K562 (cell line): ENCODE measurements around the gene ITPR1. TPM values are rescaled to one million over a fixed set of nuclear protein-coding genes. Genes with fewer than 3 reads are reported as not detected.

ENCODE experiments used
- ATAC-seq: fragments of 200-7000 bp; cut with Tn5 transposase; 3 replicates; pipeline ENCODE4 v1.9.1; 2020; ENCODE audit warnings: moderate library complexity
- BruUV-seq: library from RNA; stranded (reverse); fragments of 400-500 nt; replicated peaks from 2 replicates; lab custom pipeline; 2021; lab: Mats Ljungman, UMichigan
- CTCF ChIA-PET: fragments of 300-600 bp; formaldehyde crosslinking; extraction: SDS; loops from one replicate; lab custom pipeline; 2021; ENCODE audit warnings: low intra/inter-chr PET ratio; lab: Yijun Ruan, JAX
- POLR2A ChIA-PET: fragments of 300-600, 350-650 bp; sonication (Branson Sonifier 250); formaldehyde crosslinking; extraction: SDS; loops from one replicate; lab custom pipeline; 2021; ENCODE audit warnings: antibody characterized with exemption, inconsistent platforms; lab: Yijun Ruan, JAX
- DNase-seq, 4 experiments: peaks; one replicate each; pipeline versions ENCODE4 v3.0.0 to v3.0.0-alpha.2; 2011 to 2018; ENCODE audit warnings: low spot score in 3 of 4, mixed read lengths in 3 of 4; ENCODE audit errors: extremely low read depth in 1 of 4
- FAIRE-seq: peaks from 2 replicates; lab custom pipeline; 2011; peaks lifted over from hg19 to GRCh38; lab: Jason Lieb, UNC
- H2AFZ ChIP-seq: 2 replicates; pipeline ENCODE4 v1.6.0; 2011; ENCODE audit warnings: low read depth, low read length, control low read depth, inconsistent platforms
- H3K27ac ChIP-seq: fragments of 200-600 bp; 3 replicates; pipeline ENCODE4 v1.8.0; 2011; ENCODE audit warnings: low read depth, mild to moderate bottlenecking, control low read depth, inconsistent platforms, low read length, moderate library complexity, mixed read lengths; ENCODE audit errors: extremely low read depth
- H3K27me3 ChIP-seq, 2 experiments: fragments of 300-600 bp in 1 of 2; 2 replicates in 1 of 2; 3 replicates in 1 of 2; pipeline versions ENCODE4 v1.6.0 to v1.8.0; 2011; ENCODE audit warnings: inconsistent platforms in 2 of 2, low read length in 2 of 2, mild to moderate bottlenecking in 1 of 2, mixed read lengths in 1 of 2, moderate library complexity in 1 of 2; ENCODE audit not compliant: control insufficient read depth in 2 of 2, insufficient read depth in 2 of 2
- H3K36me3 ChIP-seq: fragments of 300-600 bp; 3 replicates; pipeline ENCODE4 v1.8.0; 2011; ENCODE audit warnings: mild to moderate bottlenecking, low read length, inconsistent platforms; ENCODE audit not compliant: control insufficient read depth, insufficient read depth
- H3K4me1 ChIP-seq, 2 experiments: fragments of 200-600 bp in 1 of 2; replicated peaks in 1 of 2; 2 replicates in 1 of 2; 3 replicates in 1 of 2; pipeline versions ENCODE4 v1.5.1 to v1.8.0; 2011; ENCODE audit warnings: inconsistent platforms in 2 of 2, low read length in 2 of 2, mild to moderate bottlenecking in 1 of 2, mixed read lengths in 1 of 2, moderate library complexity in 1 of 2; ENCODE audit not compliant: control insufficient read depth in 2 of 2, insufficient read depth in 2 of 2
- H3K4me2 ChIP-seq: 2 replicates; pipeline ENCODE4 v1.6.1; 2011; ENCODE audit warnings: low read length, control low read depth, inconsistent platforms, mixed read lengths; ENCODE audit not compliant: insufficient read depth
- H3K4me3 ChIP-seq: fragments of 200-600 bp; sonication (generic), shearing (Covaris generic); 2 replicates; pipeline ENCODE4 v1.5.1; 2016; ENCODE audit warnings: control low read depth, inconsistent platforms
- H3K79me2 ChIP-seq: fragments of 200-600 bp; 3 replicates; pipeline ENCODE4 v1.8.0; 2011; ENCODE audit warnings: low read length, inconsistent platforms; ENCODE audit not compliant: control insufficient read depth, insufficient read depth
- H3K9ac ChIP-seq, 2 experiments: 2 replicates each; pipeline versions ENCODE4 v1.6.0 to v1.6.1; 2011; ENCODE audit warnings: low read depth in 2 of 2, low read length in 2 of 2, control low read depth in 1 of 2, inconsistent platforms in 1 of 2, mild to moderate bottlenecking in 1 of 2, mixed read lengths in 1 of 2; ENCODE audit not compliant: insufficient read depth in 1 of 2
- H3K9me1 ChIP-seq: one replicate; pipeline ENCODE4 v1.6.0; 2011; ENCODE audit warnings: inconsistent platforms, mild to moderate bottlenecking, low read length, moderate library complexity; ENCODE audit not compliant: control insufficient read depth, insufficient read depth
- H3K9me3 ChIP-seq: replicated peaks from 2 replicates; pipeline ENCODE4 v1.5.1; 2011; ENCODE audit warnings: low read depth, low read length, inconsistent platforms; ENCODE audit not compliant: control insufficient read depth, insufficient read depth
- H4K20me1 ChIP-seq: replicated peaks from 2 replicates; pipeline ENCODE4 v1.6.1; 2011; ENCODE audit warnings: low read length, inconsistent platforms, mixed read lengths; ENCODE audit not compliant: control insufficient read depth, insufficient read depth
- E2F6 ChIP-seq, 2 experiments: IDR thresholded peaks; 2 replicates each; pipeline ENCODE4 v1.6.1; 2011; ENCODE audit warnings: borderline replicate concordance in 1 of 2, control low read depth in 1 of 2, low read depth in 1 of 2, low read length in 1 of 2, mild to moderate bottlenecking in 1 of 2, mixed read lengths in 1 of 2, moderate library complexity in 1 of 2; ENCODE audit not compliant: insufficient read depth in 1 of 2, insufficient read length in 1 of 2, poor library complexity in 1 of 2, severe bottlenecking in 1 of 2; ENCODE audit errors: extremely low read depth in 1 of 2
- GMEB1 ChIP-seq: fragments of 250-450 bp; sonication (Bioruptor Pico); IDR thresholded peaks from 2 replicates; pipeline ENCODE4 v1.4.0; 2020; ENCODE audit warnings: mild to moderate bottlenecking
- HMBOX1 ChIP-seq: sonication (generic); IDR thresholded peaks from 2 replicates; pipeline ENCODE4 v1.6.1; 2016
- ZFP91 ChIP-seq: sonication (generic); formaldehyde crosslinking; IDR thresholded peaks from 2 replicates; pipeline ENCODE4 v1.8.0; 2022; ENCODE audit warnings: mild to moderate bottlenecking, missing genetic modification reagents
- ZNF444 ChIP-seq: fragments of 250-450 bp; sonication (Bioruptor Pico); IDR thresholded peaks from 2 replicates; pipeline ENCODE4 v1.4.0; 2020; ENCODE audit warnings: mild to moderate bottlenecking, moderate library complexity
- ZNF644 ChIP-seq: fragments of 200-800 bp; sonication (Bioruptor generic); IDR thresholded peaks from 2 replicates; pipeline ENCODE4 v1.6.1; 2016; ENCODE audit warnings: low read depth, missing genetic modification characterization, missing compliant biosample characterization
- WGBS: fragments of 100-300 bp; shearing (Covaris generic); methylation state at CpG from one replicate; pipeline ENCODE4 v1.1.6; 2016; ENCODE audit warnings: low coverage, mixed read lengths; ENCODE audit not compliant: insufficient coverage; ENCODE audit errors: missing lambda C conversion rate; 5-methylcytosine and 5-hydroxymethylcytosine counted together
- in situ Hi-C: fragments of 300-500 bp; cut with MboI; formaldehyde crosslinking; loops from 4 replicates; pipeline ENCODE4 v1.15.0; 2018; ENCODE audit warnings: inconsistent platforms, mixed read lengths
- intact Hi-C: fragments of 100-400 bp; cut with micrococcal nuclease; formaldehyde crosslinking; loops from 2 replicates; pipeline ENCODE4 v1.14.2; 2022
- polyA plus RNA-seq, 8 experiments: library from polyadenylated mRNA; depleted of rRNA in 4 of 8; stranded (reverse) in 5 of 8; unstranded in 3 of 8; fragments of >200 nt; fragmentation: Nextera tagmentation in 2 of 8; fragmentation: Illumina TruSeq in 1 of 8; extraction: Ambion mirVana in 2 of 8; extraction: Trizol in 1 of 8; gene quantifications; 2 replicates each; pipeline versions ENCODE4 v1.2.1 to v1.2.3, GENCODE V29; 2011 to 2014; ENCODE audit warnings: inconsistent platforms in 1 of 8, missing spikeins in 1 of 8
- total RNA-seq, 7 experiments: library from RNA; depleted of rRNA in 6 of 7; stranded (reverse); fragments of >200 nt in 6 of 7; fragmentation: Illumina TruSeq in 2 of 7; extraction: Trizol in 2 of 7; gene quantifications; 2 replicates each; pipeline versions ENCODE4 v1.2.1 to v1.2.3, GENCODE V29; 2011 to 2021; ENCODE audit warnings: low replicate concordance in 1 of 7

Gene ITPR1
- total and polyA plus RNA-seq, 9 of the 15 experiments (the other 6 are each of a cell fraction or from before 2014, with no cell fraction given): 22.4 to 40.0 (median 27.4) TPM

- TF ChIP-seq GMEB1 (CRISPR knock-in tag) (no peak), ZNF444 (CRISPR knock-in tag) (no peak), E2F6 (IDR thresholded peaks at IDR 0.05; ENCODE audit: borderline replicate concordance in 1 of 2, extremely low read depth in 1 of 2, insufficient read depth in 1 of 2, insufficient read length in 1 of 2, low read depth in 1 of 2, low read length in 1 of 2, poor library complexity in 1 of 2, severe bottlenecking in 1 of 2) (no peak), ZNF644 (no peak)
Observed at GRCh38 chr3:4884888-4885287, 391.7 kb downstream of the ITPR1 start (continued).

- intact Hi-C loops: loop anchor here (5.0 kb wide), 1 partner anchor 163 kb away; no protein-coding TSS in a partner anchor
- peak overlapping the region; percentile 14 for H2AFZ ChIP-seq
Observed at GRCh38 chr3:4885316-4885715, 392.2 kb downstream of the ITPR1 start.

More at GRCh38 chr3:4885316-4885715, 392.2 kb downstream of the ITPR1 start:
- no peak overlapping the region for H3K27ac ChIP-seq
- H3K4me2 ChIP-seq: no peak overlapping the region
- CTCF ChIA-PET: no interaction called here
- H4K20me1 ChIP-seq: no peaks in the 10 kb centered on the region
- 58% methylated on average over 3 of the region's 3 CpGs for WGBS
- H3K9me3 ChIP-seq: no peaks in the 10 kb centered on the region
- no peaks in the 10 kb centered on the region for H3K36me3 ChIP-seq
- ATAC-seq (peak; percentile 33), FAIRE-seq (no peak), DNase-seq (no peak)
- H3K4me3 ChIP-seq: no peak overlapping the region
- no peaks in the 10 kb centered on the region for H3K9me1 ChIP-seq
- no peaks in the 10 kb centered on the region for H3K79me2 ChIP-seq
- H3K4me1 ChIP-seq: peaks cover 0 to 16% of the 10 kb centered on the region in 2 experiments; a peak in 3 of 5 replicates
- in situ Hi-C loops: no loop called here
- no peaks in the 10 kb centered on the region for H3K27me3 ChIP-seq
- no TSS peak for BruUV-seq
- no peak for TF ChIP-seq ZFP91 (CRISPR knock-in tag)
- TF ChIP-seq HMBOX1: 0 out of 2 replicates have a peak, but pooled peaks have one; percentile 9
- H3K9ac ChIP-seq: no peak overlapping the region
- POLR2A ChIA-PET: interaction anchor here (0.6 to 1.5 kb wide), 2 partner anchors 11 to 101 kb away, joined by 3 to 5 read pairs; no protein-coding TSS in a partner anchor
